Endothelial cell of umbilical vein (primary cell): ENCODE measurements around the gene CTBP2. TPM values are rescaled to one million over a fixed set of nuclear protein-coding genes. Genes with fewer than 3 reads are reported as not detected.

ENCODE experiments used
- BruUV-seq: library from RNA; stranded (reverse); fragments of 400-500 nt; replicated peaks from 2 replicates; lab custom pipeline; 2021; lab: Mats Ljungman, UMichigan
- CTCF ChIA-PET: fragments of 300-600, 350-600 bp; sonication (Branson Sonifier 250); formaldehyde crosslinking; loops from one replicate; lab custom pipeline; 2021; ENCODE audit warnings: antibody characterized with exemption, inconsistent platforms; lab: Charles Lee
- POLR2A ChIA-PET: fragments of 300-600, 350-600 bp; sonication (Branson Sonifier 250); formaldehyde crosslinking; loops from one replicate; lab custom pipeline; 2021; ENCODE audit warnings: antibody characterized with exemption, inconsistent platforms; lab: Charles Lee
- DNase-seq: peaks from one replicate; pipeline ENCODE4 v3.0.0-alpha.2; 2011; ENCODE audit warnings: low read depth, low spot score
- FAIRE-seq: peaks from 2 replicates; lab custom pipeline; 2011; peaks lifted over from hg19 to GRCh38; lab: Jason Lieb, UNC
- H2AFZ ChIP-seq: 2 replicates; pipeline ENCODE4 v1.6.0; 2012; ENCODE audit warnings: low read depth, low read length, control low read depth, inconsistent platforms
- H3K27ac ChIP-seq: 2 replicates; pipeline ENCODE4 v1.5.1; 2011; ENCODE audit warnings: low read depth, mild to moderate bottlenecking, control low read depth, low read length, moderate library complexity; ENCODE audit not compliant: insufficient read depth
- H3K27me3 ChIP-seq, 2 experiments: 2 replicates each; pipeline versions ENCODE4 v1.6.0 to v1.6.1; 2011; ENCODE audit warnings: low read length in 2 of 2, mixed read lengths in 1 of 2; ENCODE audit not compliant: control insufficient read depth in 2 of 2, insufficient read depth in 2 of 2
- H3K36me3 ChIP-seq, 2 experiments: 2 replicates in 1 of 2; 3 replicates in 1 of 2; pipeline ENCODE4 v1.5.1; 2011; ENCODE audit warnings: low read length in 2 of 2, mild to moderate bottlenecking in 1 of 2, moderate library complexity in 1 of 2; ENCODE audit not compliant: control insufficient read depth in 2 of 2, insufficient read depth in 2 of 2; ENCODE audit errors: extremely low read depth in 1 of 2
- H3K4me1 ChIP-seq: 3 replicates; pipeline ENCODE4 v1.5.1; 2011; ENCODE audit warnings: mild to moderate bottlenecking, low read length; ENCODE audit not compliant: control insufficient read depth, insufficient read depth; ENCODE audit errors: extremely low read depth
- H3K4me2 ChIP-seq: 2 replicates; pipeline ENCODE4 v1.6.1; 2011; ENCODE audit warnings: low read length, control low read depth, mixed read lengths; ENCODE audit not compliant: insufficient read depth
- H3K4me3 ChIP-seq, 3 experiments: fragments of 200-600 bp in 1 of 3; sonication (generic), shearing (Covaris generic) in 1 of 3; replicated peaks in 1 of 3; 2 replicates each; pipeline ENCODE4 v1.5.1; 2011 to 2016; ENCODE audit warnings: control low read depth in 3 of 3, low read length in 3 of 3, mild to moderate bottlenecking in 2 of 3, inconsistent platforms in 1 of 3, low read depth in 1 of 3, moderate library complexity in 1 of 3; ENCODE audit not compliant: insufficient read depth in 1 of 3
- H3K79me2 ChIP-seq: 2 replicates; pipeline ENCODE4 v1.6.0; 2012; ENCODE audit warnings: low read length, inconsistent platforms; ENCODE audit not compliant: control insufficient read depth, insufficient read depth
- H3K9ac ChIP-seq: replicated peaks from 2 replicates; pipeline ENCODE3; 2011; ENCODE audit warnings: low read length, control low read depth; ENCODE audit not compliant: insufficient read depth; ENCODE audit errors: extremely low read depth
- H3K9me1 ChIP-seq: replicated peaks from 3 replicates; pipeline ENCODE4 v1.6.0; 2011; ENCODE audit warnings: mild to moderate bottlenecking, low read length; ENCODE audit not compliant: control insufficient read depth, insufficient read depth; ENCODE audit errors: extremely low read depth
- H3K9me3 ChIP-seq: replicated peaks from 2 replicates; pipeline ENCODE4 v1.5.1; 2012; ENCODE audit warnings: low read length, inconsistent platforms; ENCODE audit not compliant: control insufficient read depth, insufficient read depth
- H4K20me1 ChIP-seq: replicated peaks from 2 replicates; pipeline ENCODE3; 2011; ENCODE audit warnings: mild to moderate bottlenecking, low read length; ENCODE audit not compliant: control insufficient read depth, insufficient read depth; ENCODE audit errors: extremely low read depth
- CTCF ChIP-seq, 2 donors: IDR thresholded peaks; 1 replicate in 1 of 2; 2 replicates in 1 of 2; pipeline ENCODE4 v1.5.1; 2011; ENCODE audit warnings: low read length in 2 of 2, mild to moderate bottlenecking in 2 of 2, moderate library complexity in 2 of 2, control low read depth in 1 of 2, inconsistent platforms in 1 of 2, low read depth in 1 of 2; ENCODE audit not compliant: insufficient read depth in 1 of 2; ENCODE audit errors: extremely low read depth in 1 of 2
- EZH2 ChIP-seq: IDR thresholded peaks from 2 replicates; pipeline ENCODE4 v1.6.1; 2012; ENCODE audit warnings: borderline replicate concordance, low read depth, mild to moderate bottlenecking, moderate library complexity, low read length, inconsistent platforms; ENCODE audit not compliant: severe bottlenecking
- FOS ChIP-seq: IDR thresholded peaks from 2 replicates; pipeline ENCODE4 v1.6.1; 2011; ENCODE audit warnings: mild to moderate bottlenecking, low read length, moderate library complexity, borderline replicate concordance; ENCODE audit not compliant: insufficient read depth
- GATA2 ChIP-seq: IDR thresholded peaks from 2 replicates; pipeline ENCODE4 v1.7.0; 2011; ENCODE audit warnings: low read depth, mild to moderate bottlenecking, moderate library complexity, mixed read lengths, low read length; ENCODE audit not compliant: insufficient read length, insufficient read depth
- JUN ChIP-seq: IDR thresholded peaks from 2 replicates; pipeline ENCODE4 v1.6.1; 2011; ENCODE audit warnings: borderline replicate concordance, low read depth; ENCODE audit not compliant: insufficient read length, insufficient read depth
- MAX ChIP-seq: IDR thresholded peaks from 2 replicates; pipeline ENCODE4 v1.6.1; 2011; ENCODE audit not compliant: insufficient read depth, insufficient read length
- MYC ChIP-seq: IDR thresholded peaks from one replicate; pipeline ENCODE4 v1.6.1; 2011; ENCODE audit warnings: mild to moderate bottlenecking, low read depth, low read length
- POLR2A ChIP-seq: IDR thresholded peaks from 2 replicates; pipeline ENCODE4 v1.6.1; 2012; ENCODE audit warnings: low read depth, mild to moderate bottlenecking, control low read depth, low read length
- POLR2AphosphoS5 ChIP-seq: IDR thresholded peaks from 2 replicates; pipeline ENCODE4 v1.6.1; 2012; ENCODE audit warnings: low read depth, mild to moderate bottlenecking, control low read depth, low read length, moderate library complexity; ENCODE audit not compliant: insufficient read depth
- dilution Hi-C: fragments of 300-500 bp; cut with MboI; formaldehyde crosslinking; loops from one replicate; pipeline ENCODE4 v1.15.0; 2019; ENCODE audit warnings: low sequenced_read_pairs; ENCODE audit not compliant: extremely low pct_ligation_motif_present
- intact Hi-C: fragments of 100-400 bp; cut with micrococcal nuclease; formaldehyde crosslinking; loops from one replicate; pipeline ENCODE4 v1.10.0; 2022
- polyA plus RNA-seq, 4 experiments: library from polyadenylated mRNA; depleted of rRNA in 3 of 4; stranded (reverse) in 3 of 4; unstranded in 1 of 4; fragments of >200 nt; gene quantifications; 2 replicates each; pipeline versions ENCODE4 v1.2.1 to v1.2.3, GENCODE V29; 2011 to 2012; ENCODE audit warnings: missing spikeins in 1 of 4
- total RNA-seq: library from RNA; stranded (reverse); gene quantifications from 2 replicates; pipeline ENCODE4 v1.2.3, GENCODE V29; 2021

Gene CTBP2
- total and polyA plus RNA-seq, 2 donors (not counting 3 experiments of a cell fraction or from before 2014, with no cell fraction given) = 118 to 128 TPM

- DNase-seq = no peak
- no peaks in the 10 kb centered on the region for H4K20me1 ChIP-seq
- TF ChIP-seq POLR2A = no peak
- TF ChIP-seq POLR2AphosphoS5 = no peak
- no peak for TF ChIP-seq MAX
- TF ChIP-seq EZH2 = no peak
- TF ChIP-seq JUN = no peak
- TF ChIP-seq FOS = no peak
- no peak for TF ChIP-seq GATA2
- no peak for TF ChIP-seq MYC
- no peak for TF ChIP-seq CTCF (IDR thresholded peaks at IDR 0.05; ENCODE audit: extremely low read depth in 1 of 2, insufficient read depth in 1 of 2, low read depth in 1 of 2, low read length in 2 of 2)
- H3K27me3 ChIP-seq = peaks cover 2 to 5% of the 10 kb centered on the region in 2 experiments
- no peak overlapping the region for H3K27ac ChIP-seq
- H3K79me2 ChIP-seq = no peaks in the 10 kb centered on the region
- FAIRE-seq = no peak
- no peak overlapping the region for H2AFZ ChIP-seq
- dilution Hi-C loops (no loop called here), intact Hi-C loops (no loop called here)
- ChIA-PET POLR2A (no interaction called here), CTCF (interaction anchor here (0.8 to 1.7 kb wide), 3 partner anchors 12 to 405 kb away, joined by 3 to 4 read pairs (median 3); no protein-coding TSS in a partner anchor)
- no peaks in the 10 kb centered on the region for H3K9me1 ChIP-seq
- no peaks in the 10 kb centered on the region for H3K4me1 ChIP-seq
- H3K9me3 ChIP-seq = no peaks in the 10 kb centered on the region
- no peak overlapping the region for H3K4me2 ChIP-seq
- H3K9ac ChIP-seq = no peak overlapping the region
- BruUV-seq = no TSS peak
- no peak overlapping the region for H3K4me3 ChIP-seq
- H3K36me3 ChIP-seq = no peaks in the 10 kb centered on the region
Measured at GRCh38 chr10:125201791-125202622, 41.6 kb upstream of the CTBP2 start.
